HG02973 (cell line): ENCODE measurements around the gene NSD1.

Experiments used
- ATAC-seq: cut with Tn5 transposase; IDR thresholded peaks from one replicate; pipeline ENCODE4 v1.9.1; 2021; ENCODE audit warnings: moderate library complexity; ENCODE audit not compliant: unreplicated experiment

NSD1 gene

GRCh38 chr5:177271113-177271512 is 137.5 kb downstream of the NSD1 start:
- ATAC-seq, result no peak

- ATAC-seq, result no peak
These were observed 142.3 kb downstream of the NSD1 start for GRCh38 chr5:177275883-177276282.

GRCh38 chr5:177276886-177277285 is 143.3 kb downstream of the NSD1 start:
- ATAC-seq, result no peak

GRCh38 chr5:177288191-177288590 is 154.6 kb downstream of the NSD1 start:
- no peak for ATAC-seq

- no peak for ATAC-seq
These were observed 157.4 kb downstream of the NSD1 start for GRCh38 chr5:177290816-177291596.

- ATAC-seq, result no peak
These were observed 158.2 kb downstream of the NSD1 start for GRCh38 chr5:177291735-177292134.

- ATAC-seq, result no peak
These were observed 160.4 kb downstream of the NSD1 start for GRCh38 chr5:177293819-177294581.

- ATAC-seq, result no peak
These were observed 161.1 kb downstream of the NSD1 start for GRCh38 chr5:177294632-177295031.

GRCh38 chr5:177295924-177296323 is 162.4 kb downstream of the NSD1 start:
- no peak for ATAC-seq

- ATAC-seq, result no peak
These were observed 163.0 kb downstream of the NSD1 start for GRCh38 chr5:177296581-177296980.

GRCh38 chr5:177297922-177298321 is 164.3 kb downstream of the NSD1 start:
- no peak for ATAC-seq

- ATAC-seq, result no peak
These were observed 166.1 kb downstream of the NSD1 start for GRCh38 chr5:177299697-177300096.

GRCh38 chr5:177300236-177300880 is 166.8 kb downstream of the NSD1 start:
- peak; percentile 31 for ATAC-seq

GRCh38 chr5:177300951-177301350 is 167.4 kb downstream of the NSD1 start:
- no peak for ATAC-seq

- ATAC-seq, result no peak
These were observed 168.1 kb downstream of the NSD1 start for GRCh38 chr5:177301503-177302165.

- ATAC-seq, result no peak
These were observed 169.0 kb downstream of the NSD1 start for GRCh38 chr5:177302354-177303110.

- ATAC-seq, result peak; percentile 48
These were observed 169.8 kb downstream of the NSD1 start, which contains the start of the genes PRELID1 and RAB24 for GRCh38 chr5:177303121-177303924. TSS of gene PRELID1 (plus strand) at chr5:177303799. CDS start at chr5:177303986, 187 bp downstream. TSS of gene RAB24 (minus strand) at chr5:177303719. CDS start at chr5:177303288, 431 bp downstream.

- no peak for ATAC-seq
These were observed 170.4 kb downstream of the NSD1 start for GRCh38 chr5:177303925-177304391.

- ATAC-seq, result no peak
These were observed 171.0 kb downstream of the NSD1 start for GRCh38 chr5:177304392-177305119.
